Thyroid gland (tissue), 4 donors: Measurements from ENCODE around the gene YWHAG.

Experiments used
- POLR2A ChIP-seq, 2 donors: fragments of 450-650 bp; IDR thresholded peaks; one replicate each; pipeline ENCODE4 v1.6.1; 2017; ENCODE audit warnings: antibody characterized with exemption in 2 of 2, mild to moderate bottlenecking in 2 of 2, moderate library complexity in 1 of 2
- TF ChIP-seq, protein P1 (sequence below), 6 experiments: fragments of 200-600 bp in 3 of 6; fragments of 450-650 bp in 3 of 6; sonication (generic) in 3 of 6; IDR thresholded peaks; one replicate each; pipeline ENCODE4 v1.5.1; 2016 to 2019; ENCODE audit warnings: antibody characterized with exemption in 6 of 6, mild to moderate bottlenecking in 2 of 6, inconsistent platforms in 1 of 6, moderate library complexity in 1 of 6

DNA sequence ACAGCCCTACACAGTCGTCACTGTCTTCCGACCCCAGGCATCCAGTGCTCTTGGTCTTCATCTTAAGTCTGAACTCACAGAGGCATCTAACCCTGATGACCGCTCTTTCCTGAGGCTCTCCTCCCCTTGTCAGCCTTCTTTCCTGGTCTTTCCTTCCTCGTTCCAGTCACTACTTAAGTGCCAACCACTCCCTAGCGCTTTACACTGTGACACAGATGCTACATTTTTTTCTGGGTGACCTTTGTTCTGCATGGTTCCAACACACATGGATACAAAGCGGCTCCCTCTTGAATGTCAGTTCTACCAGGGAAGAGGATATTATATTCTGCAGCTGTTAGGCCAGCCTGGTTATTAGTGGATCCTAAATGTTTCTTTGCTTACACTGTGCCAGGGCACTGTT, 12.7 kb downstream of the YWHAG start:
- TF ChIP-seq, protein P1, sequence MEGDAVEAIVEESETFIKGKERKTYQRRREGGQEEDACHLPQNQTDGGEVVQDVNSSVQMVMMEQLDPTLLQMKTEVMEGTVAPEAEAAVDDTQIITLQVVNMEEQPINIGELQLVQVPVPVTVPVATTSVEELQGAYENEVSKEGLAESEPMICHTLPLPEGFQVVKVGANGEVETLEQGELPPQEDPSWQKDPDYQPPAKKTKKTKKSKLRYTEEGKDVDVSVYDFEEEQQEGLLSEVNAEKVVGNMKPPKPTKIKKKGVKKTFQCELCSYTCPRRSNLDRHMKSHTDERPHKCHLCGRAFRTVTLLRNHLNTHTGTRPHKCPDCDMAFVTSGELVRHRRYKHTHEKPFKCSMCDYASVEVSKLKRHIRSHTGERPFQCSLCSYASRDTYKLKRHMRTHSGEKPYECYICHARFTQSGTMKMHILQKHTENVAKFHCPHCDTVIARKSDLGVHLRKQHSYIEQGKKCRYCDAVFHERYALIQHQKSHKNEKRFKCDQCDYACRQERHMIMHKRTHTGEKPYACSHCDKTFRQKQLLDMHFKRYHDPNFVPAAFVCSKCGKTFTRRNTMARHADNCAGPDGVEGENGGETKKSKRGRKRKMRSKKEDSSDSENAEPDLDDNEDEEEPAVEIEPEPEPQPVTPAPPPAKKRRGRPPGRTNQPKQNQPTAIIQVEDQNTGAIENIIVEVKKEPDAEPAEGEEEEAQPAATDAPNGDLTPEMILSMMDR (IDR thresholded peaks at IDR 0.05) = no peak
- no peak for TF ChIP-seq POLR2A (IDR thresholded peaks at IDR 0.05)
